PC-3 (cell line): ENCODE data around the gene QRICH2. TPM values are rescaled to one million over a fixed set of nuclear protein-coding genes. Genes with fewer than 3 reads are reported as not detected.

Experiments
- total RNA-seq: library from RNA; depleted of rRNA; stranded (reverse); fragments of >200 nt; gene quantifications from 2 replicates; pipeline ENCODE4 v1.2.3, GENCODE V29; 2014; rRNA removed

Gene QRICH2
- total RNA-seq, 1 experiment from 2014 or later = 2.2 TPM

Other genes starting within 250 kb of the QRICH2 start
- gene SRP68, start 235.8 kb downstream of the QRICH2 start, total RNA-seq = 60.8 and 71.4 TPM in 2 replicates
- gene GALR2, start 233.5 kb downstream of the QRICH2 start, total RNA-seq = 0.69 and 2.2 TPM in 2 replicates
- gene ZACN, start 229.1 kb downstream of the QRICH2 start, total RNA-seq = 0.11 TPM in 1 of 2 replicates, not detected in the other
- 153 and 173 TPM in 2 replicates for gene EXOC7, start 204.5 kb downstream of the QRICH2 start, total RNA-seq
- gene FOXJ1, start 167.0 kb downstream of the QRICH2 start, total RNA-seq = 0.26 and 0.69 TPM in 2 replicates
- gene RNF157, start 67.8 kb downstream of the QRICH2 start, total RNA-seq = 7.3 and 7.4 TPM in 2 replicates
- 59.5 and 63.5 TPM in 2 replicates for gene UBALD2, start 42.9 kb downstream of the QRICH2 start, total RNA-seq
- gene PRPSAP1, start 45.6 kb upstream of the QRICH2 start, total RNA-seq = 43.9 and 47.8 TPM in 2 replicates
- gene SPHK1, start 76.3 kb upstream of the QRICH2 start, total RNA-seq = 54.2 and 59.7 TPM in 2 replicates
- 64.7 and 77.3 TPM in 2 replicates for gene UBE2O, start 144.9 kb upstream of the QRICH2 start, total RNA-seq
- not detected in 2 replicates for gene AANAT, start 159.3 kb upstream of the QRICH2 start, total RNA-seq
- gene RHBDF2, start 193.1 kb upstream of the QRICH2 start, total RNA-seq = 52.3 and 74.8 TPM in 2 replicates
- gene CYGB, start 229.4 kb upstream of the QRICH2 start, total RNA-seq = 0.40 and 0.62 TPM in 2 replicates
- gene PRCD, start 231.8 kb upstream of the QRICH2 start, total RNA-seq = 0.86 and 2.5 TPM in 2 replicates